Panc1 (cell line): Measurements from ENCODE around the gene FJX1. TPM values are rescaled to one million over a fixed set of nuclear protein-coding genes. Genes with fewer than 3 reads are reported as not detected.

Source experiments
- ATAC-seq: fragments of 200-7000 bp; cut with Tn5 transposase; 2 replicates; pipeline ENCODE4 v1.9.1; 2020; ENCODE audit warnings: mild to moderate bottlenecking, moderate library complexity
- BruUV-seq: library from RNA; stranded (reverse); fragments of 400-500 nt; replicated peaks from 2 replicates; lab custom pipeline; 2021; lab: Mats Ljungman, UMichigan
- CTCF ChIA-PET: fragments of 300-600 bp; sonication (Branson Sonifier 250); formaldehyde crosslinking; loops from one replicate; lab custom pipeline; 2022; ENCODE audit warnings: antibody characterized with exemption; lab: Charles Lee
- POLR2A ChIA-PET: fragments of 300-600 bp; sonication (Branson Sonifier 250); formaldehyde crosslinking; loops from one replicate; lab custom pipeline; 2022; ENCODE audit warnings: antibody characterized with exemption; lab: Charles Lee
- DNase-seq: peaks from one replicate; pipeline ENCODE4 v3.0.0-alpha.2; 2010; ENCODE audit warnings: low read depth, low spot score
- H3K27ac ChIP-seq: 2 replicates; pipeline ENCODE4 v1.5.1; 2011; ENCODE audit warnings: mild to moderate bottlenecking, low read length, inconsistent platforms
- H3K27me3 ChIP-seq: fragments of 200-500 bp; sonication (Bioruptor generic); 2 replicates; pipeline ENCODE4 v1.6.0; 2014; ENCODE audit warnings: low read length, inconsistent platforms; ENCODE audit not compliant: control insufficient read depth, insufficient read depth
- H3K36me3 ChIP-seq: fragments of 200-500 bp; sonication (Bioruptor generic); 2 replicates; pipeline ENCODE4 v1.5.1; 2014; ENCODE audit warnings: inconsistent platforms, mild to moderate bottlenecking, low read length, moderate library complexity; ENCODE audit not compliant: control insufficient read depth, insufficient read depth
- H3K4me1 ChIP-seq: 2 replicates; pipeline ENCODE4 v1.5.1; 2011; ENCODE audit warnings: inconsistent platforms, mild to moderate bottlenecking, low read length, moderate library complexity; ENCODE audit not compliant: control insufficient read depth, insufficient read depth
- H3K4me3 ChIP-seq, 2 experiments: 2 replicates each; pipeline ENCODE4 v1.5.1; 2011 to 2012; ENCODE audit warnings: low read depth in 2 of 2, low read length in 2 of 2, mild to moderate bottlenecking in 2 of 2, inconsistent platforms in 1 of 2, moderate library complexity in 1 of 2
- H3K9me3 ChIP-seq: fragments of 200-500 bp; sonication (Bioruptor generic); 2 replicates; pipeline ENCODE4 v1.5.1; 2014; ENCODE audit warnings: low read depth, mild to moderate bottlenecking, inconsistent platforms, low read length, moderate library complexity; ENCODE audit not compliant: control insufficient read depth, insufficient read depth
- CTCF ChIP-seq: fragments of 450-650 bp; IDR thresholded peaks from 2 replicates; pipeline ENCODE4 v1.5.1; 2017; ENCODE audit warnings: mild to moderate bottlenecking
- POLR2AphosphoS5 ChIP-seq: IDR thresholded peaks from 2 replicates; pipeline ENCODE4 v1.6.1; 2012; ENCODE audit warnings: mild to moderate bottlenecking, low read depth, low read length, moderate library complexity
- SIN3A ChIP-seq: IDR thresholded peaks from 2 replicates; pipeline ENCODE4 v1.6.1; 2012; ENCODE audit warnings: low read depth, mild to moderate bottlenecking, low read length, moderate library complexity, borderline replicate concordance; ENCODE audit not compliant: insufficient read depth
- TCF7L2 ChIP-seq: IDR thresholded peaks from 2 replicates; pipeline ENCODE4 v1.6.1; 2011; ENCODE audit warnings: mild to moderate bottlenecking, low read depth, low read length, inconsistent platforms
- in situ Hi-C: cut with HindIII; loops from 2 replicates; pipeline ENCODE4 v1.10.0; 2016; ENCODE audit warnings: low sequenced_read_pairs, low pct_unique_long_range_greater_than_20kb
- intact Hi-C: fragments of 100-400 bp; cut with micrococcal nuclease; formaldehyde crosslinking; loops from one replicate; pipeline ENCODE4 v1.10.0; 2022; ENCODE audit not compliant: unreplicated experiment
- total RNA-seq: library from RNA; stranded (reverse); gene quantifications from one replicate; pipeline ENCODE4 v1.2.1, GENCODE V29; 2021; ENCODE audit not compliant: unreplicated experiment
- TF ChIP-seq, protein P1 (sequence below), 2 experiments: IDR thresholded peaks; 2 replicates each; pipeline ENCODE4 v1.6.1; 2011 to 2012; ENCODE audit warnings: low read depth in 2 of 2, control low read depth in 1 of 2, low read length in 1 of 2, mild to moderate bottlenecking in 1 of 2, moderate library complexity in 1 of 2; ENCODE audit not compliant: insufficient read depth in 1 of 2

The FJX1 gene
- total RNA-seq, 1 experiment from 2014 or later = 31.1 TPM

GRCh38 chr11:35598254-35599125 lies 19.8 kb upstream of the FJX1 start:
- POLR2A ChIA-PET = no interaction called here

GRCh38 chr11:35600331-35600838 lies 17.9 kb upstream of the FJX1 start:
- Histone ChIP-seq H3K27me3 (peaks cover 10% of the 10 kb centered on the region; the same call in 1 of the 2 replicates), H3K9me3 (no peaks in the 10 kb centered on the region), H3K4me3 (no peak overlapping the region), H3K36me3 (no peaks in the 10 kb centered on the region), H3K4me1 (no peaks in the 10 kb centered on the region), H3K27ac (no peak overlapping the region)
- TF ChIP-seq, protein P1, sequence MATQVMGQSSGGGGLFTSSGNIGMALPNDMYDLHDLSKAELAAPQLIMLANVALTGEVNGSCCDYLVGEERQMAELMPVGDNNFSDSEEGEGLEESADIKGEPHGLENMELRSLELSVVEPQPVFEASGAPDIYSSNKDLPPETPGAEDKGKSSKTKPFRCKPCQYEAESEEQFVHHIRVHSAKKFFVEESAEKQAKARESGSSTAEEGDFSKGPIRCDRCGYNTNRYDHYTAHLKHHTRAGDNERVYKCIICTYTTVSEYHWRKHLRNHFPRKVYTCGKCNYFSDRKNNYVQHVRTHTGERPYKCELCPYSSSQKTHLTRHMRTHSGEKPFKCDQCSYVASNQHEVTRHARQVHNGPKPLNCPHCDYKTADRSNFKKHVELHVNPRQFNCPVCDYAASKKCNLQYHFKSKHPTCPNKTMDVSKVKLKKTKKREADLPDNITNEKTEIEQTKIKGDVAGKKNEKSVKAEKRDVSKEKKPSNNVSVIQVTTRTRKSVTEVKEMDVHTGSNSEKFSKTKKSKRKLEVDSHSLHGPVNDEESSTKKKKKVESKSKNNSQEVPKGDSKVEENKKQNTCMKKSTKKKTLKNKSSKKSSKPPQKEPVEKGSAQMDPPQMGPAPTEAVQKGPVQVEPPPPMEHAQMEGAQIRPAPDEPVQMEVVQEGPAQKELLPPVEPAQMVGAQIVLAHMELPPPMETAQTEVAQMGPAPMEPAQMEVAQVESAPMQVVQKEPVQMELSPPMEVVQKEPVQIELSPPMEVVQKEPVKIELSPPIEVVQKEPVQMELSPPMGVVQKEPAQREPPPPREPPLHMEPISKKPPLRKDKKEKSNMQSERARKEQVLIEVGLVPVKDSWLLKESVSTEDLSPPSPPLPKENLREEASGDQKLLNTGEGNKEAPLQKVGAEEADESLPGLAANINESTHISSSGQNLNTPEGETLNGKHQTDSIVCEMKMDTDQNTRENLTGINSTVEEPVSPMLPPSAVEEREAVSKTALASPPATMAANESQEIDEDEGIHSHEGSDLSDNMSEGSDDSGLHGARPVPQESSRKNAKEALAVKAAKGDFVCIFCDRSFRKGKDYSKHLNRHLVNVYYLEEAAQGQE (IDR thresholded peaks at IDR 0.05; ENCODE audit: insufficient read depth in 1 of 2, low read depth in 2 of 2, low read length in 1 of 2) = no peak
- TF ChIP-seq SIN3A = no peak
- no peak for TF ChIP-seq CTCF
- TF ChIP-seq POLR2AphosphoS5 = no peak
- TF ChIP-seq TCF7L2 = no peak
- no TSS peak for BruUV-seq
- ATAC-seq = no peak
- POLR2A ChIA-PET = no interaction called here
- CTCF ChIA-PET = no interaction called here
- intact Hi-C loops (no loop called here), in situ Hi-C loops (no loop called here)
- no peak for DNase-seq

More at GRCh38 chr11:35598254-35599125, 19.8 kb upstream of the FJX1 start:
- in situ Hi-C loops (no loop called here), intact Hi-C loops (no loop called here)
- BruUV-seq = no TSS peak
- Histone ChIP-seq H3K36me3 (no peaks in the 10 kb centered on the region), H3K27me3 (peaks cover 2% of the 10 kb centered on the region; the same call in 1 of the 2 replicates), H3K4me3 (no peak overlapping the region), H3K4me1 (no peaks in the 10 kb centered on the region), H3K27ac (no peak overlapping the region), H3K9me3 (no peaks in the 10 kb centered on the region)
- no peak for DNase-seq
- ATAC-seq = peak; percentile 71
- TF ChIP-seq POLR2AphosphoS5 (no peak), SIN3A (no peak)
- CTCF ChIA-PET = no interaction called here
